ENCODE results near the gene USP26. TPM values are rescaled to one million over a fixed set of nuclear protein-coding genes. Genes with fewer than 3 reads are reported as not detected.
"Not testable (repeated sequence)": the region's sequence is repeated elsewhere in the genome, so short reads cannot be mapped to it uniquely, and the experiment has no call there.

Gene USP26
- total RNA-seq, 1 donor from 2014 or later: not detected

- Histone ChIP-seq H3K9ac (no peak overlapping the region), H3K4me1 (no peaks in the 10 kb centered on the region), H3F3A (ENCODE audit: low read depth) (no peaks in the 10 kb centered on the region), H4K20me1 (ENCODE audit: low read depth) (no peaks in the 10 kb centered on the region), H2AFZ (replicated peaks) (no peak overlapping the region), H3K27me3 (no peaks in the 10 kb centered on the region), H3K27ac (no peak overlapping the region), H3K9me3 (ENCODE audit: low read depth) (no peaks in the 10 kb centered on the region), H3K79me2 (ENCODE audit: low read depth) (no peaks in the 10 kb centered on the region), H3K36me3 (no peaks in the 10 kb centered on the region), H3K4me3 (no peak overlapping the region), H3K4me2 (no peak overlapping the region)
- Mint-ChIP-seq H3K27ac (no peak overlapping the region), H3K36me3 (no peaks in the 10 kb centered on the region), H3K9me3 (no peaks in the 10 kb centered on the region), H3K4me3 (no peak overlapping the region), H3K27me3 (ENCODE audit: insufficient read depth, low read depth) (peaks cover 2% of the 10 kb centered on the region), H3K4me1 (no peaks in the 10 kb centered on the region)
- TF ChIP-seq CTCF (IDR thresholded peaks at IDR 0.05) (no peak), EZH2 (IDR thresholded peaks at IDR 0.05) (no peak)
- no peak for DNase-seq (ENCODE audit: low spot score)
Observed at GRCh38 chrX:133085785-133086184, 11.1 kb downstream of the USP26 start.

GRCh38 chrX:133085056-133085455 lies 11.9 kb downstream of the USP26 start:
- not testable (repeated sequence) for H3K9ac ChIP-seq; H3K36me3 ChIP-seq; H3K4me1 ChIP-seq; H3K4me1 Mint-ChIP-seq; H3K27ac Mint-ChIP-seq; H2AFZ ChIP-seq (replicated peaks); H3K27me3 Mint-ChIP-seq (ENCODE audit: insufficient read depth, low read depth); H3K4me3 ChIP-seq; H3K36me3 Mint-ChIP-seq; H4K20me1 ChIP-seq (ENCODE audit: low read depth); H3F3A ChIP-seq (ENCODE audit: low read depth); DNase-seq (ENCODE audit: low spot score); H3K9me3 ChIP-seq (ENCODE audit: low read depth); H3K4me3 Mint-ChIP-seq; H3K27me3 ChIP-seq; H3K79me2 ChIP-seq (ENCODE audit: low read depth); H3K4me2 ChIP-seq; H3K9me3 Mint-ChIP-seq; H3K27ac ChIP-seq

GRCh38 chrX:133083899-133084298 lies 13.0 kb downstream of the USP26 start:
- Histone ChIP-seq H3F3A (ENCODE audit: low read depth) (no peaks in the 10 kb centered on the region), H2AFZ (replicated peaks) (no peak overlapping the region), H3K4me2 (no peak overlapping the region), H3K9ac (no peak overlapping the region), H3K4me3 (no peak overlapping the region), H3K9me3 (ENCODE audit: low read depth) (no peaks in the 10 kb centered on the region), H3K4me1 (no peaks in the 10 kb centered on the region), H4K20me1 (ENCODE audit: low read depth) (no peaks in the 10 kb centered on the region), H3K27me3 (no peaks in the 10 kb centered on the region), H3K27ac (no peak overlapping the region), H3K36me3 (no peaks in the 10 kb centered on the region), H3K79me2 (ENCODE audit: low read depth) (no peaks in the 10 kb centered on the region)
- DNase-seq (ENCODE audit: low spot score): no peak
- Mint-ChIP-seq H3K27me3 (ENCODE audit: insufficient read depth, low read depth) (peaks cover 2% of the 10 kb centered on the region), H3K27ac (no peak overlapping the region), H3K9me3 (peaks cover 2% of the 10 kb centered on the region), H3K36me3 (no peaks in the 10 kb centered on the region), H3K4me1 (no peaks in the 10 kb centered on the region), H3K4me3 (no peak overlapping the region)
- no peak for TF ChIP-seq EZH2phosphoT487 (IDR thresholded peaks at IDR 0.05)
- TF ChIP-seq CTCF (IDR thresholded peaks at IDR 0.05): no peak
- no peak for TF ChIP-seq EZH2 (IDR thresholded peaks at IDR 0.05)

GRCh38 chrX:133081990-133082389 lies 14.9 kb downstream of the USP26 start:
- no peaks in the 10 kb centered on the region for H3K36me3 Mint-ChIP-seq
- Histone ChIP-seq H3K4me3 (no peak overlapping the region), H3K4me2 (no peak overlapping the region), H3K9me3 (ENCODE audit: low read depth) (no peaks in the 10 kb centered on the region), H3K79me2 (ENCODE audit: low read depth) (no peaks in the 10 kb centered on the region), H3K36me3 (no peaks in the 10 kb centered on the region), H4K20me1 (ENCODE audit: low read depth) (no peaks in the 10 kb centered on the region), H3K4me1 (no peaks in the 10 kb centered on the region), H3K9ac (no peak overlapping the region), H3F3A (ENCODE audit: low read depth) (no peaks in the 10 kb centered on the region), H3K27ac (no peak overlapping the region), H3K27me3 (no peaks in the 10 kb centered on the region), H2AFZ (replicated peaks) (no peak overlapping the region)
- no peaks in the 10 kb centered on the region for H3K4me1 Mint-ChIP-seq
- H3K4me3 Mint-ChIP-seq: no peak overlapping the region
- H3K9me3 Mint-ChIP-seq: peaks cover 2% of the 10 kb centered on the region
- DNase-seq (ENCODE audit: low spot score): no peak
- H3K27ac Mint-ChIP-seq: no peak overlapping the region
- H3K27me3 Mint-ChIP-seq (ENCODE audit: insufficient read depth, low read depth): peaks cover 2% of the 10 kb centered on the region
- no peak for TF ChIP-seq EZH2 (IDR thresholded peaks at IDR 0.05)
- TF ChIP-seq CTCF (IDR thresholded peaks at IDR 0.05): no peak
- no peak for TF ChIP-seq EZH2phosphoT487 (IDR thresholded peaks at IDR 0.05)

- not testable (repeated sequence) for H3K4me2 ChIP-seq; H3F3A ChIP-seq (ENCODE audit: low read depth); H3K27ac ChIP-seq; H3K36me3 Mint-ChIP-seq; H3K4me1 ChIP-seq; H3K9me3 Mint-ChIP-seq; H3K4me3 ChIP-seq; H3K27me3 Mint-ChIP-seq (ENCODE audit: insufficient read depth, low read depth); H3K79me2 ChIP-seq (ENCODE audit: low read depth); H3K9ac ChIP-seq; H3K9me3 ChIP-seq (ENCODE audit: low read depth); DNase-seq (ENCODE audit: low spot score); H3K27me3 ChIP-seq; H3K4me3 Mint-ChIP-seq; H3K4me1 Mint-ChIP-seq; H2AFZ ChIP-seq (replicated peaks); H3K36me3 ChIP-seq; H3K27ac Mint-ChIP-seq; H4K20me1 ChIP-seq (ENCODE audit: low read depth)
Observed at GRCh38 chrX:133077856-133078255, 19.1 kb downstream of the USP26 start.

Measured in neural progenitor cell (in vitro differentiated cells).